Right kidney (tissue), 1 donor: ENCODE data around the gene LAMB3.
A peak's percentile ranks its signal among the peaks of the same experiment; 100 is the strongest.

Source experiments
- DNase-seq: peaks from one replicate; pipeline ENCODE4 v3.0.0-alpha.2; 2016

The LAMB3 gene

DNA sequence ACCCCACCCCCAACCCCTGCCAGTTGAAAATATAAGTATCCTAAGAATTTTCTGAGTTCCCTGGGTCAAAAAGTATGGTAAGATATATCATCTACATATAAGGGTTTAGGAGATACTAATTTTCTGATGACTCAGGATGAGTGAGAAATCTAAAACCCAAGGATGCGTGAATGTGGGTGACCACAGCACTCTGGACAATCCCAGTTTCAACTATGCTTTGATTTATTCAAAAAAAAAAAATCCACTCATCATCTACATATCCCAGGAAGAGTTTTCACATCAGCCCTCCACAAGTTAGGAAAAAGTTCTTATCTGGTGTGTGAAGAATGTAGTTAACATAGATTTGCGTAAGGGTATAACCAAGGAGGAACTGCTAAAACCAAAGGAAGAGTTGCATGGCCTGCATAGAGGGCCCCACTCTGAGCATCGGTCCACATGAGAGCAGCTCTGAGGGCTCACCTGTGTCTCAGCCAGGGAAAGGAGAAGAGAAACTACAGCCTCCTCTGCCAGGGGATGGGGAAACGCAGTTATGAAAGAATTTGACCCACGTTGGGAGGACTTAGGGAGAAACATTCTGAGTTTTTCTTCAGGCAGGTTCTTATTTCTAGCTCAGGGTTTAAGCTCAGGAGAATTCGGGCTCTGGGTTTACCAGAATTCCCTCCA lies 18.8 kb downstream of the LAMB3 start:
- DNase-seq, result no peak

GRCh38 chr1:209630383-209631225 lies 21.6 kb downstream of the LAMB3 start:
- no peak for DNase-seq

GRCh38 chr1:209629621-209630382 lies 22.4 kb downstream of the LAMB3 start:
- no peak for DNase-seq

DNA sequence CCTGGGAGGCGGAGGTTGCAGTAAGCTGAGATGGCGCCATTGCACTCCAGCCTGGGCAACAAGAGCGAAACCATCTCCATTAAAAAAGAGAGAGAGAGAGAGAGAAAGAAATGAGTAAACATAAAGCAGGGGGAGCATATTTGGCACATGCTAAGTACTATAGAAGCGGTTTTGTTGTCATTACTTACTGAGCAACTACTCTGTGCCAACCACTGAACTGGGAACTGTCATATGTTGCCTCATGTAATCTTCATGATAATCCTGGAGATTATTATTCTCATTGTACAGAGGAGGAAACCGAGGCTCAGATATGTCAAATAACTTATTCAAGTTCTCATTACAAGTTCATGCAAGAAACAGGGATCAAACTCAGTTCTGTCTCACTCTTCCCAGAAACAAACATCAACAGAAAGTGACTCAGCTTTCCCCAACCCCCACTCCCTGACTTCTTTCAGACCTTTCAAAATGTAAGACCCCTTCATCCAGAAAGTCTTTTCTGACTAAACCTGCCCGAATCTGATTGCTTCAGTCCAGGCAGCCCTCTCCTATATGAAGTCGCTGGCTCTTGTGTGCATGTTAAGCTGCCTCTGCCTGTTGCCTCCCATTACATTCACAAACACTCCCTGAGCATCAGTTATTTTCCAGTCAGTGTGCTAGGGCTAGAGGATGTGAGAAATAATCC lies 23.5 kb downstream of the LAMB3 start:
- no peak for DNase-seq

- peak; percentile 81 for DNase-seq
Measured at GRCh38 chr1:209627732-209628196, 24.5 kb downstream of the LAMB3 start.

GRCh38 chr1:209627027-209627731 lies 25.0 kb downstream of the LAMB3 start:
- DNase-seq, result no peak

DNA sequence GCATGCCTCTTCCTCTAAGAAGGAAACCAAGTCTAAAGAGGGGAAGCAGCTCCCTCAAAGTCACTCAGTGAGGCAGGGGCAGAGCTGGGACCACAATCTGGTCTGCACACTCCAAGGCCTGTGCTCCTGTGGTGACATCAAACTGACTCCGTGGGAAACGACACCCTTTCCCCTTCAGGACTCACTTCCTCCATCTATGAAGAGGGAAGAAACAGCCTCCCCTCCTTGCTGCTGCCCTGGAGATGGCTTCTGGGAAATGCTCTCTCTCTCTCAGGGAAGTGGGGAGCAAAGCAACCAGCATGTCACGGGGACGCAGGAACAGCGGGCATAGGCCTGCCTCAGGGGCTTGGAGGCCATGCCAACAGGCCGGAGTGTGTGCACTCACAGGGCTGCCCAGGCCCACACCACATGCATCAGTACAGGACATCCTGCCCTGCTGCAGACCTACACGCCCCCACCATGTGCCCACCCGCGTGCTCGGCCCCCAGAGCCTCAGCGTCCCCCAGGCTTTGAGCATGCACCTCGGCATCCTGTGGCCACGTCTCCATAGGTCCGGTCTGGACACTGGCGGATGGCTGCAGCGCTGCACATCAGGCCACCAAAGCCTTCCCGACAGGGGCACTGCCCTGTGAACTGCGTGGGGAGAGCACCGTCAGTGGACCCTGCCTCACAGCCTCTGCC lies 25.7 kb downstream of the LAMB3 start:
- no peak for DNase-seq

- no peak for DNase-seq
Measured at GRCh38 chr1:209625791-209626285, 26.4 kb downstream of the LAMB3 start.

GRCh38 chr1:209624558-209625549 lies 27.4 kb downstream of the LAMB3 start:
- no peak for DNase-seq

- no peak for DNase-seq
Measured at GRCh38 chr1:209622841-209623829, 29.1 kb downstream of the LAMB3 start.

DNA sequence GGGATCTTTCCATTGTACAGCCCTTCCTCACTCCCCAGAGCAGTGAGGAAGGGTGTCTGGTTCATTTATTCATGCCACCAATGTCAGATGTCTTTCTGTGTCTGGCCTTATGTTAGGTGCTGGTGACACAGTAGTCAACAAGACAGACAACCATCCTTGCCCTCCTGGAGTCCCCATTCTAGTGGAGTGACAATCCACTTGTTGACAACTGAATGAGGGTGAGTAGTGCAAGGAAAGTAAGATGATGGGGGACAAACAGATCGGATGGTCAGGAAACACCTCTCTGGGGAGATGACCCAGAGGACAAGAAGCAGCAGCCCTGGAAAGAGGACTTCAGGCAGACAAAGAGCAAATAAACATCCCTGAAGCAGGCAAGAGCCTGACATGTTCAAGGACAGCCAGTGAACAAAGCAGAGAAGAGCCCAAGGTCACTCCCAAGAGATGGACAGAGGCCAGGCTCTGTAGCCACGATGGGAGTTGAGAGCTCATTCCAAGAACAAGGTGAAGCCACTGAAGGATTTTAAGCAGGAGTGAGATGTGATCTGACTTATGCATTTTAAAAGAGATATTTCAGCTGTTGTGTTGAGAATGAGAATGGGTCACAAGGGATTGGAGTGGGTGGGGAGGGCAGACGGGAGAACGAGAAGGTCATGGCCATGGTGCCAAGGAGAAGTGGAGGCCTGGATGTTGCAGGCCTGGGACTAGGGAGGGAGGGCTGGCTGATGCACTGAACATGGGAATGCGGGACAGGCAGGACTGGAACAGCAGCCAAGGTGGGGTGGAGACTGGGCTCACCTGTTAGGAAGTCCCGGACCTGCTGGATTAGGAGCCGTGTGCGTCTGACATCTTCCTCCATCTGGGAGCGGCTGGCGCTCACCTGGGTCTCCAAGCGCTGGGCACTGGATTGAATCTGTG lies 30.2 kb downstream of the LAMB3 start:
- DNase-seq, result no peak

GRCh38 chr1:209621286-209621685 lies 30.9 kb downstream of the LAMB3 start:
- DNase-seq, result no peak

DNA sequence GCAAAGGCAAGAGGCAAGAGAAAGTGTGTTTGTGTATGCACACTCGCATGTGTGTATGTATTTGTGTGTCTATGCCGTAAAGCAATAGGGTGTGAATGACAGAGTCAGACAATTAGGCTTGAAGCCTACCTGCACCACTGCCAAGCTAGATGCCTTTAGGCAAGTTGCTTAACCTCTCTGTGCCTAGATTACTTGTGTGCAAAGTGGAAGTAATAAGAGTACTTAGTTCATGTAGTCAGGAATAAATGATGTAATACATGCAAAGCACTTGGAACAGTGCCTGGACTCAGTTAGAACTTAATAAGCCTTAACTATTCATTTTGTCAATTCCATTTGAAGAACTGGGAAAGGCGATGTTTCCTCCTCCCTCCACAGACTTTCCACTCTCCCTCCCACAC lies 31.7 kb downstream of the LAMB3 start:
- no peak for DNase-seq

GRCh38 chr1:209619696-209620486 lies 32.3 kb downstream of the LAMB3 start:
- DNase-seq, result no peak

- no peak for DNase-seq
Measured at GRCh38 chr1:209618756-209619420, 33.3 kb downstream of the LAMB3 start.

GRCh38 chr1:209618291-209618690 lies 33.9 kb downstream of the LAMB3 start:
- DNase-seq, result no peak
